Measurements from ENCODE around the gene RBM4.

DNA sequence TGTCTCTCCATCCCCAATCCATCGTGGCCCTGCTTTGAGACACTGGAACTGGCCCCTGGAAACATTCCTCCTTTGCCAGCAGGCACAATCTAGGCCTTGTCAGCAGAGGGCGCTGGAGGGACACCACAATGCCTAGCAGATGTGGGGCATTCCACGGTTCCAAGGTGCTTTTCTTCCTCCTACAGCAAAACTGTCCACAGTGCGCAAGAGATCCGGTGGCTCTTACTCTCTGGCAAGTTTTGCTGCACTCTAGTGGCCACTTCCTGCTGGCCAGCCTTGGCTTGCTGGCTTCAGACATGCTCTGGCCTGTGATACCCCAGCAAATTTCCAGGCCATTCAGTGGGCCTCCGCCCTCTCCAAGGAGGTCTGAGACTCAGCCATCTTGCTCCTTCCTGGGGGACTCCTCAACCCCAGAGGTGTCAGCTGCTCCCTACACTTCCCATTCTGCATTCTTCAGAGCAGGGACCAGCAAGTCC, 56.3 kb downstream of the RBM4 start:
- TF ChIP-seq RAD21 (CRISPR knock-in tag; IDR thresholded peaks at IDR 0.05): peak; percentile 97
- TF ChIP-seq TCF12 (IDR thresholded peaks at IDR 0.05): no peak
- no peak for TF ChIP-seq TCF12 (CRISPR knock-in tag; IDR thresholded peaks at IDR 0.05)
- TF ChIP-seq, protein P1, sequence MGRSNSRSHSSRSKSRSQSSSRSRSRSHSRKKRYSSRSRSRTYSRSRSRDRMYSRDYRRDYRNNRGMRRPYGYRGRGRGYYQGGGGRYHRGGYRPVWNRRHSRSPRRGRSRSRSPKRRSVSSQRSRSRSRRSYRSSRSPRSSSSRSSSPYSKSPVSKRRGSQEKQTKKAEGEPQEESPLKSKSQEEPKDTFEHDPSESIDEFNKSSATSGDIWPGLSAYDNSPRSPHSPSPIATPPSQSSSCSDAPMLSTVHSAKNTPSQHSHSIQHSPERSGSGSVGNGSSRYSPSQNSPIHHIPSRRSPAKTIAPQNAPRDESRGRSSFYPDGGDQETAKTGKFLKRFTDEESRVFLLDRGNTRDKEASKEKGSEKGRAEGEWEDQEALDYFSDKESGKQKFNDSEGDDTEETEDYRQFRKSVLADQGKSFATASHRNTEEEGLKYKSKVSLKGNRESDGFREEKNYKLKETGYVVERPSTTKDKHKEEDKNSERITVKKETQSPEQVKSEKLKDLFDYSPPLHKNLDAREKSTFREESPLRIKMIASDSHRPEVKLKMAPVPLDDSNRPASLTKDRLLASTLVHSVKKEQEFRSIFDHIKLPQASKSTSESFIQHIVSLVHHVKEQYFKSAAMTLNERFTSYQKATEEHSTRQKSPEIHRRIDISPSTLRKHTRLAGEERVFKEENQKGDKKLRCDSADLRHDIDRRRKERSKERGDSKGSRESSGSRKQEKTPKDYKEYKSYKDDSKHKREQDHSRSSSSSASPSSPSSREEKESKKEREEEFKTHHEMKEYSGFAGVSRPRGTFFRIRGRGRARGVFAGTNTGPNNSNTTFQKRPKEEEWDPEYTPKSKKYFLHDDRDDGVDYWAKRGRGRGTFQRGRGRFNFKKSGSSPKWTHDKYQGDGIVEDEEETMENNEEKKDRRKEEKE (IDR thresholded peaks at IDR 0.05): no peak
- no peak for TF ChIP-seq HES4 (CRISPR knock-in tag; IDR thresholded peaks at IDR 0.05; ENCODE audit: borderline replicate concordance)
- TF ChIP-seq KAT8 (CRISPR knock-in tag; IDR thresholded peaks at IDR 0.05): peak; percentile 63
- TF ChIP-seq, protein P2, sequence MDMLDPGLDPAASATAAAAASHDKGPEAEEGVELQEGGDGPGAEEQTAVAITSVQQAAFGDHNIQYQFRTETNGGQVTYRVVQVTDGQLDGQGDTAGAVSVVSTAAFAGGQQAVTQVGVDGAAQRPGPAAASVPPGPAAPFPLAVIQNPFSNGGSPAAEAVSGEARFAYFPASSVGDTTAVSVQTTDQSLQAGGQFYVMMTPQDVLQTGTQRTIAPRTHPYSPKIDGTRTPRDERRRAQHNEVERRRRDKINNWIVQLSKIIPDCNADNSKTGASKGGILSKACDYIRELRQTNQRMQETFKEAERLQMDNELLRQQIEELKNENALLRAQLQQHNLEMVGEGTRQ (IDR thresholded peaks at IDR 0.05; ENCODE audit: low read depth, low read length): no peak
- TF ChIP-seq, protein P2 (CRISPR knock-in tag; IDR thresholded peaks at IDR 0.05; ENCODE audit: borderline replicate concordance): no peak
- TF ChIP-seq, protein P3, sequence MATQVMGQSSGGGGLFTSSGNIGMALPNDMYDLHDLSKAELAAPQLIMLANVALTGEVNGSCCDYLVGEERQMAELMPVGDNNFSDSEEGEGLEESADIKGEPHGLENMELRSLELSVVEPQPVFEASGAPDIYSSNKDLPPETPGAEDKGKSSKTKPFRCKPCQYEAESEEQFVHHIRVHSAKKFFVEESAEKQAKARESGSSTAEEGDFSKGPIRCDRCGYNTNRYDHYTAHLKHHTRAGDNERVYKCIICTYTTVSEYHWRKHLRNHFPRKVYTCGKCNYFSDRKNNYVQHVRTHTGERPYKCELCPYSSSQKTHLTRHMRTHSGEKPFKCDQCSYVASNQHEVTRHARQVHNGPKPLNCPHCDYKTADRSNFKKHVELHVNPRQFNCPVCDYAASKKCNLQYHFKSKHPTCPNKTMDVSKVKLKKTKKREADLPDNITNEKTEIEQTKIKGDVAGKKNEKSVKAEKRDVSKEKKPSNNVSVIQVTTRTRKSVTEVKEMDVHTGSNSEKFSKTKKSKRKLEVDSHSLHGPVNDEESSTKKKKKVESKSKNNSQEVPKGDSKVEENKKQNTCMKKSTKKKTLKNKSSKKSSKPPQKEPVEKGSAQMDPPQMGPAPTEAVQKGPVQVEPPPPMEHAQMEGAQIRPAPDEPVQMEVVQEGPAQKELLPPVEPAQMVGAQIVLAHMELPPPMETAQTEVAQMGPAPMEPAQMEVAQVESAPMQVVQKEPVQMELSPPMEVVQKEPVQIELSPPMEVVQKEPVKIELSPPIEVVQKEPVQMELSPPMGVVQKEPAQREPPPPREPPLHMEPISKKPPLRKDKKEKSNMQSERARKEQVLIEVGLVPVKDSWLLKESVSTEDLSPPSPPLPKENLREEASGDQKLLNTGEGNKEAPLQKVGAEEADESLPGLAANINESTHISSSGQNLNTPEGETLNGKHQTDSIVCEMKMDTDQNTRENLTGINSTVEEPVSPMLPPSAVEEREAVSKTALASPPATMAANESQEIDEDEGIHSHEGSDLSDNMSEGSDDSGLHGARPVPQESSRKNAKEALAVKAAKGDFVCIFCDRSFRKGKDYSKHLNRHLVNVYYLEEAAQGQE (IDR thresholded peaks at IDR 0.05; ENCODE audit: borderline replicate concordance in 1 of 2, low read depth in 1 of 2, low read length in 2 of 2): 0 out of 4 replicates have a peak, but pooled peaks of 1 of the 2 experiments have one; percentile 12
- no peak for TF ChIP-seq ETV6 (CRISPR knock-in tag; conservative IDR thresholded peaks at IDR 0.05)
- TF ChIP-seq, protein P4, sequence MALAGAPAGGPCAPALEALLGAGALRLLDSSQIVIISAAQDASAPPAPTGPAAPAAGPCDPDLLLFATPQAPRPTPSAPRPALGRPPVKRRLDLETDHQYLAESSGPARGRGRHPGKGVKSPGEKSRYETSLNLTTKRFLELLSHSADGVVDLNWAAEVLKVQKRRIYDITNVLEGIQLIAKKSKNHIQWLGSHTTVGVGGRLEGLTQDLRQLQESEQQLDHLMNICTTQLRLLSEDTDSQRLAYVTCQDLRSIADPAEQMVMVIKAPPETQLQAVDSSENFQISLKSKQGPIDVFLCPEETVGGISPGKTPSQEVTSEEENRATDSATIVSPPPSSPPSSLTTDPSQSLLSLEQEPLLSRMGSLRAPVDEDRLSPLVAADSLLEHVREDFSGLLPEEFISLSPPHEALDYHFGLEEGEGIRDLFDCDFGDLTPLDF (CRISPR knock-in tag; IDR thresholded peaks at IDR 0.05): no peak
- TF ChIP-seq POLR2AphosphoS2 (IDR thresholded peaks at IDR 0.05; ENCODE audit: low read depth, low read length): no peak
- TF ChIP-seq KLF16 (CRISPR knock-in tag; IDR thresholded peaks at IDR 0.05): peak in 1 of 2 experiments; percentile 83; a peak in 1 of 4 replicates
- TF ChIP-seq NFE2L1 (CRISPR knock-in tag; IDR thresholded peaks at IDR 0.05; ENCODE audit: borderline replicate concordance): no peak
- TF ChIP-seq, protein P5, sequence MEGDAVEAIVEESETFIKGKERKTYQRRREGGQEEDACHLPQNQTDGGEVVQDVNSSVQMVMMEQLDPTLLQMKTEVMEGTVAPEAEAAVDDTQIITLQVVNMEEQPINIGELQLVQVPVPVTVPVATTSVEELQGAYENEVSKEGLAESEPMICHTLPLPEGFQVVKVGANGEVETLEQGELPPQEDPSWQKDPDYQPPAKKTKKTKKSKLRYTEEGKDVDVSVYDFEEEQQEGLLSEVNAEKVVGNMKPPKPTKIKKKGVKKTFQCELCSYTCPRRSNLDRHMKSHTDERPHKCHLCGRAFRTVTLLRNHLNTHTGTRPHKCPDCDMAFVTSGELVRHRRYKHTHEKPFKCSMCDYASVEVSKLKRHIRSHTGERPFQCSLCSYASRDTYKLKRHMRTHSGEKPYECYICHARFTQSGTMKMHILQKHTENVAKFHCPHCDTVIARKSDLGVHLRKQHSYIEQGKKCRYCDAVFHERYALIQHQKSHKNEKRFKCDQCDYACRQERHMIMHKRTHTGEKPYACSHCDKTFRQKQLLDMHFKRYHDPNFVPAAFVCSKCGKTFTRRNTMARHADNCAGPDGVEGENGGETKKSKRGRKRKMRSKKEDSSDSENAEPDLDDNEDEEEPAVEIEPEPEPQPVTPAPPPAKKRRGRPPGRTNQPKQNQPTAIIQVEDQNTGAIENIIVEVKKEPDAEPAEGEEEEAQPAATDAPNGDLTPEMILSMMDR (CRISPR knock-in tag; IDR thresholded peaks at IDR 0.05): peak; percentile 97
- no peak for TF ChIP-seq ZZZ3 (CRISPR knock-in tag; IDR thresholded peaks at IDR 0.05; ENCODE audit: borderline replicate concordance)

All from HepG2 (cell line).